22Rv1 (cell line): ENCODE data around the gene ZBTB44.

ENCODE experiments used
- ZFX ChIP-seq: fragments of 450-650 bp; IDR thresholded peaks from 2 replicates; pipeline ENCODE4 v1.6.1; 2017; ENCODE audit warnings: antibody characterized with exemption, borderline replicate concordance
- TF ChIP-seq, protein P1 (sequence below): fragments of 450-650 bp; IDR thresholded peaks from 2 replicates; pipeline ENCODE4 v1.5.1; 2017; ENCODE audit warnings: mild to moderate bottlenecking

DNA sequence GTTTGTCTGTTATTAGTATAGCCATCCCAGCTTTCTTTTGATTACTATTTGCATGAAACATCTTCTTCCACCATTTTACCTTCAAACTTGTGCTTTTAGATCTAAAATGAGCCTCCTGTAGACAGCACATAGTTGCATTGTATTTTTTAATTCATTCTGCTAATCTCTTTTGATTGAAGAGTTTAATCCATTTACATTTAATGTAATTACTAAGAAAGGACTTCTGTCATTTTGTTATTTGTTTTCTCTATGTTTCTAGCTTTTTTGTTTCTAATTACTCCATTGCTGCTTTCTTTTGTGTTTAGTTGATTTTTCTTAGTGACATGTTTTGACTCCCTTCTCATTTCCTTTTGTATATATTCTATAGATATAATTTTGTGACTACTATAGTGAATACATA is 43.7 kb upstream of the ZBTB44 start:
- TF ChIP-seq, protein P1, sequence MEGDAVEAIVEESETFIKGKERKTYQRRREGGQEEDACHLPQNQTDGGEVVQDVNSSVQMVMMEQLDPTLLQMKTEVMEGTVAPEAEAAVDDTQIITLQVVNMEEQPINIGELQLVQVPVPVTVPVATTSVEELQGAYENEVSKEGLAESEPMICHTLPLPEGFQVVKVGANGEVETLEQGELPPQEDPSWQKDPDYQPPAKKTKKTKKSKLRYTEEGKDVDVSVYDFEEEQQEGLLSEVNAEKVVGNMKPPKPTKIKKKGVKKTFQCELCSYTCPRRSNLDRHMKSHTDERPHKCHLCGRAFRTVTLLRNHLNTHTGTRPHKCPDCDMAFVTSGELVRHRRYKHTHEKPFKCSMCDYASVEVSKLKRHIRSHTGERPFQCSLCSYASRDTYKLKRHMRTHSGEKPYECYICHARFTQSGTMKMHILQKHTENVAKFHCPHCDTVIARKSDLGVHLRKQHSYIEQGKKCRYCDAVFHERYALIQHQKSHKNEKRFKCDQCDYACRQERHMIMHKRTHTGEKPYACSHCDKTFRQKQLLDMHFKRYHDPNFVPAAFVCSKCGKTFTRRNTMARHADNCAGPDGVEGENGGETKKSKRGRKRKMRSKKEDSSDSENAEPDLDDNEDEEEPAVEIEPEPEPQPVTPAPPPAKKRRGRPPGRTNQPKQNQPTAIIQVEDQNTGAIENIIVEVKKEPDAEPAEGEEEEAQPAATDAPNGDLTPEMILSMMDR: no peak
- no peak for TF ChIP-seq ZFX
